SK-N-SH treated with all-trans-retinoic acid at 6 μM for 48 hours (cell line): ENCODE results near the gene PTGIR.

Experiments
- SNAI2 ChIP-seq: fragments of 250-450 bp; sonication (Bioruptor Pico); IDR thresholded peaks from 2 replicates; pipeline ENCODE4 v1.5.0; 2020; ENCODE audit warnings: mild to moderate bottlenecking, moderate library complexity
- TCF4 ChIP-seq: fragments of 250-450 bp; sonication (Bioruptor Pico); IDR thresholded peaks from 2 replicates; pipeline ENCODE4 v1.8.0; 2021; ENCODE audit warnings: mild to moderate bottlenecking, moderate library complexity, borderline replicate concordance
- TOX ChIP-seq: fragments of 250-450 bp; sonication (Bioruptor Pico); IDR thresholded peaks from 2 replicates; pipeline ENCODE4 v1.8.0; 2021; ENCODE audit warnings: mild to moderate bottlenecking, moderate library complexity, borderline replicate concordance
- ZNF8 ChIP-seq: fragments of 450-650 bp; formaldehyde crosslinking; IDR thresholded peaks from 2 replicates; pipeline ENCODE4 v1.5.0; 2020; ENCODE audit warnings: mild to moderate bottlenecking, moderate library complexity

GRCh38 chr19:46617601-46618000 lies 7.3 kb downstream of the PTGIR start:
- TF ChIP-seq SNAI2 (CRISPR knock-in tag) (no peak), TCF4 (CRISPR knock-in tag) (no peak), ZNF8 (CRISPR knock-in tag) (no peak), TOX (CRISPR knock-in tag) (no peak)
